Right renal pelvis (tissue), 4 donors: ENCODE measurements around the gene ACCSL. TPM values are rescaled to one million over a fixed set of nuclear protein-coding genes. Genes with fewer than 3 reads are reported as not detected.

ENCODE experiments used
- DNase-seq, 4 donors: peaks; one replicate each; pipeline ENCODE4 v3.0.0-alpha.2; 2013; ENCODE audit warnings: low read depth in 4 of 4, low spot score in 3 of 4, missing footprints in 1 of 4
- polyA plus RNA-seq, 4 donors: library from polyadenylated mRNA; unstranded; fragments of 120-200 nt; gene quantifications; one replicate each; pipeline ENCODE4 v1.2.1, GENCODE V29; 2013; ENCODE audit not compliant: insufficient read length in 4 of 4

The ACCSL gene
- polyA plus RNA-seq, 4 donors = 0.05 TPM; not detected in 3

DNA sequence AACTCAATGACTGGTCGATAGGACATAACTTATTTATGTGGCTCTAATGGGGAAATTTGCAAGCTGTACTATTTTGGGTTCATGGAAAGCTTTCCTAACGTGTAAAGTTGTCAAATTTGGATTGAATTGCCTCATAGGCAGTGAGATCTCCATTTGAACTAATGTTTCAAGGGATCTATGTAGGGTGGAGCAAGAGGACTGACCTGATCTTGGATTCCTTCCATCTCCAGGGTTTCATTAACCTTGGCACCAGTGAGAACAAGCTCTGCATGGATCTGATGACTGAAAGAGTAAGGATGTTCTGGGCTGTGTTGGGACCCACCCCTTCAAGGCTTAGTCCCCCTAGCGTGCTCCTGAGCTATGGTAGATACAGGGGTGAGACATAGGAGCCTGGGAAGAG lies 2.1 kb downstream of the ACCSL start:
- DNase-seq = no peak

DNA sequence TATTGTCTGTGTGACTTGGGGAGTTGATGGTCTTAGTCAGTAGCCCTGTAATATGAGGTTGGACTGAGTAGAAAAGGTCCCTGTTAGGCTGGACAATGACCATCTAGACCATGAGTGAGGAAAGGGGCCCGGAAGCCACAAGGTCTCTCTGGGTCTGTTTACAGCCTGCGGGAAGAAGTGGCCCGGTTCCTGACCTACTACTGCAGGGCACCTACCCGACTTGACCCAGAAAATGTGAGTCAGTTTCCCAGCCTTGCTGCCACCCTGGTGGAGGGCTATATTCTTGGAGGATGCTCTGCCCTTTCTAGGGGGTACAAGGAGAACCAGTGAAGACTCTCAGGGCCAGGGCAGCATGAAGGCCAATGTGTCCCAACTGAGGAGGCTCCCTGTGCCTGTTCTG lies 3.4 kb downstream of the ACCSL start:
- no peak for DNase-seq

DNA sequence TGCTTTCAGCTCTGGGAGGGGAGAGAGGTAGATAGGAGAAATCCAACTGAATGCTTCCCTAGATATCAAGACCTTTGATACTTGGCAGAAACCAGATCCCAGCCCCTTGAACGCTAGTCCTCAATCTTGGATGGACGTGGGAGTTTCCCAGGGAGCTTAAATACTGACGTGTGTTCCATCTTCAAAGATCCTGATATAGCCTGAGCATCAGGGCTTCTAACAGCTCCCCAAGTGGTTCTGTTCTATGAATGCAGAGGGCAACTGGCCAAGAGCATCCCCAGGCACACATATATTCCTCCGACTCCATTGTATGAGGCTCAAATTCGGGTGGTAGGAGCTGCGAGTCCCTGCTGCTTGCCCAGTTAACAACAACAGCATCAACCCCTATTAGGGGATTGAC lies 9.6 kb downstream of the ACCSL start:
- DNase-seq = no peak

DNA sequence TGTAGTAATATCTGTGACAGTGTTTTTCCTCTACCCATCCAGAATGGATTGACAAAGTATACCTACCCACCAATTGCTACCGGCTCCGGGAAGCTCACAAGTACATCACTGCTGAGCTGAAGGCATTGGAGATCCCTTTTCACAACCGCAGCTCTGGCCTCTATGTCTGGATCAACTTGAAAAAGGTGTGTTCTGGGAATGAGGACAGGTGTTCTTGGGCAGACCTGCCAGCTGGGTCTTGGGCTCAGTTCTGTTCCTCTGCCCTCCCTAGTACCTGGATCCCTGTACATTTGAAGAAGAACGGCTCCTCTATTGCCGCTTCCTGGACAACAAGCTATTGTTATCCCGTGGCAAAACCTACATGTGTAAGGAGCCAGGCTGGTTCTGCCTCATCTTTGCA lies 10.5 kb downstream of the ACCSL start:
- DNase-seq = no peak

DNA sequence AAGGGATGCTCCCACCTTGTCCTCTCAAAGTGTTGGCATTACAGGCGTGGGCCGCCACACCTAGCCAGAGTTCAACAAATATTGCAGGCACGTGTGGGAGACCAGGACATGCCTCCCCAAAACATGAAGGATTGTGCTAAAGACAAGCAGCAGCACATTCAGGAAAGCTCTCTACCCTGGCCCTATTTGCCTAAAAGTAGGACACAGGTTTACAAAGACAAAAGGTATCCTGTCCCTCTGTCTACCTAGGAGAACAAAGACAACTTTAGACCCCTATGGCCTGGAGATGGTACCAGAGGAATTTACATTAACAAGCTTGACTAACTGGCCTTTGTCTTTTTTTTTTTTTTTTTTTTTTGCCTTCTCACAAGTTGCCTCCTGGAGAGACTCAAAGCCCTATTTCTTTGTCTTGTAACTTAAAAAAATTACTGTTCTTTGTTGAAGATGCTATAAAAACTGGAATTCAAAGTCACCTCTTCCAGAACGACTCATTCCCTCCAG lies 17.4 kb downstream of the ACCSL start:
- DNase-seq = peak in 1 of 4 donors; percentile 5

DNA sequence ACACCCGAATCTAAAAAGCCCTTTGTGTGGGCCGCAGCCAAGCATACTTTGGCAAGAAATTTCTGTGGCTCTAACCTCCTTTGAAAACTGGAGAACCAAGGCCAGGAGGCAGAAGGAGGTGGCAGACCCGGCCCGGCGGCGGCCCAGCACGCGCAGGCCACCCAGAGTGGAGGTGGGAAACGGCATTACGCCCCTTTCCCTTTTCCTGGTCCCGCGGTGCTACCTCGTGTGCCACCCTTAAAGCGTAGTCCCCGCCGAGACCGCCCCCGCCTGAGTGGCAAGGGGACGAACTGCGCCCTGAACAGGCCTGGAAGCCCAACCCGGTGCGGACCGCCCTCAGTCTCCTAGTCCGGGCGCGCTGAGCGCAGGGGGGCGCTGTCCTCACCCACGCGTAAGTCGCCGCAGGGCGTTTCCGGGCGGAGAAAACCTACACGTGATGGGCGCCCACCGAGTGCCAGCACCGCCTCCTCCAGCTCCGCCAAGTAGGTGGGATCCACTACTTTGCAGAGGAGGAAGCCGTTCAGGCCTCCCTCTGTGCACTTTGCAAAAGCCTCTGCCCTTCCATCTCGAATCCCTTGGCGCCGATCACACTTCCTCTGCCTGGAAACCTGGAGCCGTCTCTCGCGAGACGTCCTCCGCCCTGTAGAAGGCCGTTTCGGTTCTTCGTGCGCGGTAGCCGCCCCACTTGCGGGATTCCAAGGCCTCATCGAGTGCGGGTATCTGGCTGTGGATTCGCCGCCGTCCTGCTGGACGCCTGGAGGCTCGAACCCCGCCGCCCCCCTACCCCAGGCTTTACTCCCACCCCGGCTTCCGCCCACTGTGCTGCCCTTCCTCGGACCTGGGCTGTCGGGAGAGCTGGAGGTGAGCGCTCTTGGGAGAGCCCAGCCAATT lies 18.3 kb downstream of the ACCSL start, which contains the start of gene ACCS:
ACCS (plus strand) TSS at position 430 of the 891 bp plus-strand sequence. CDS start 1,358 bp downstream, outside the sequence.
- peak; percentile 83 to 92 (median 87) for DNase-seq

DNA sequence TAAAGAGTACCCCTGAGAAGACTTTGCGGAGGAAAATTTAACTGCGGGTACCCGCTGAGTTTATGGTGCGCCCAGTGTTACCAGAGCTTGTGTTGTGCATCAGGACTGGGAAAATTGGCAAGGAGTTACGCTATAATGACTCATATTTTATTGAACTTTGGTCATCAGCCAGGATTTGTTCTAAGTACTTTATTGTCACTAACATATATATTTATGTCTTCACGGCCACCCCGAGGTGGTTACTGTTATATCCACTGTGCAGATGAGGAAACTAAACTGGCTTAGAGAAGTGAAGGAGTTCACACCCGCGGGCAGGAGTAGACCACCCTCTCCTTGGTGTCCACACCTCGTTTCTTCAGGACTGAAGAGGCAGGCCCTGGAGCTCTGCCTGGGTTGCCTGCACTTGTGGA lies 19.0 kb downstream of the ACCSL start:
- DNase-seq = peak in 2 of 4 donors; percentile 4 to 8

DNA sequence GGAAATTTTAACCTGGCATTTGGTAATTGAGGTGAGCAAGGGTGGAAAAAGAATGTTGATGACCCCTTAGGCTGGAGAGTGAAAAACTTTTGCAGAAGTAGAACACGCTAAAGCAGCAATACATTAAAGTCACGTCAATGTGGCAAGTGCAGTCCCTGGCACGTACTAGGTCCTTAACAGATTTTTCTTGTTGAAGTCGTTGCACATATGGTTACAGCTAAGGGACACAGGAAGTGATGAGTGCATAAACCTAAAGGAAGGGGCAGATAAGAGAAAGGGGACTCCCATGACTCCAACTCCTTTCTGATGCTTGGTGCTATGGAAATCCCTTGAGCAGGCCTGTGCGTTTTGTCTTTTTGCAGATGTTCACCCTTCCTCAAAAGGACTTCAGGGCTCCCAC lies 19.5 kb downstream of the ACCSL start:
- no peak for DNase-seq

DNA sequence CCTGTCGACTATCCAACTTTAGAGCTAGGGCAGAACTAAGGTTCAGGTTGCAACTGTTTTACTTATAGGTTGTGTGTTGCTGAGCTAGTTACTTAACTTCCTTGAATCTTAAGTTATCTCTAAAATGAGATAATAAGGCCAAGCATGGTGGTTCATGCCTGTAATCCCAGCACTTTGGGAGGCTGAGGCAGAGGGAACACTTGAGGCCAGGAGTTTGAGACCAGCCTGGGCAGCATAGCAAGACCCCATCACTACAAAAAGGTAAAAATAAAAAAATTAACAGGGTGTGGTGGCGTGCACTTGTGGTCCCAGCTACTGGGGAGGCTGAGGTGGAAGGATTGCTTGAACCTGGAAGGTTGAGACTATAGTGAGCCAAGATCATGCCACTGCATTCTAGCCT lies 20.4 kb downstream of the ACCSL start:
- DNase-seq = no peak

DNA sequence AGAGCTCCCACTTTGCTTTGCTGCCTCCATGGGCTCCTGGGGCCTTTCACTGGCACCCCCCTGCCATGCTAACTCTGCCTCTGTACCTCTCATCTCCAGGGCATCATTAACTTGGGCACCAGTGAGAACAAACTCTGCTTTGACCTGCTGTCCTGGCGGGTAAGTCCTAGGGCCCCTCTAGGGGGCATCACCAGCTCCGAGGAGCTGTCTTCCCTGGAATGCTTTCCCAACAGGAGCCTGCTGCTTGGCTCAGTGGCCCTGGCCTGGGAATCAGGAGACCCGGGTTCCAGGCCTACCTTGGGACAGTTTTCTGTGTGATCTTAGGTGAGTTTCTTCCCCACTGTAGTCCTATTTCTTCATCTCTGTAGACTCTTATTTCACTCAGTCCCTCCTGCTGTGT lies 23.4 kb downstream of the ACCSL start:
- DNase-seq = no peak

DNA sequence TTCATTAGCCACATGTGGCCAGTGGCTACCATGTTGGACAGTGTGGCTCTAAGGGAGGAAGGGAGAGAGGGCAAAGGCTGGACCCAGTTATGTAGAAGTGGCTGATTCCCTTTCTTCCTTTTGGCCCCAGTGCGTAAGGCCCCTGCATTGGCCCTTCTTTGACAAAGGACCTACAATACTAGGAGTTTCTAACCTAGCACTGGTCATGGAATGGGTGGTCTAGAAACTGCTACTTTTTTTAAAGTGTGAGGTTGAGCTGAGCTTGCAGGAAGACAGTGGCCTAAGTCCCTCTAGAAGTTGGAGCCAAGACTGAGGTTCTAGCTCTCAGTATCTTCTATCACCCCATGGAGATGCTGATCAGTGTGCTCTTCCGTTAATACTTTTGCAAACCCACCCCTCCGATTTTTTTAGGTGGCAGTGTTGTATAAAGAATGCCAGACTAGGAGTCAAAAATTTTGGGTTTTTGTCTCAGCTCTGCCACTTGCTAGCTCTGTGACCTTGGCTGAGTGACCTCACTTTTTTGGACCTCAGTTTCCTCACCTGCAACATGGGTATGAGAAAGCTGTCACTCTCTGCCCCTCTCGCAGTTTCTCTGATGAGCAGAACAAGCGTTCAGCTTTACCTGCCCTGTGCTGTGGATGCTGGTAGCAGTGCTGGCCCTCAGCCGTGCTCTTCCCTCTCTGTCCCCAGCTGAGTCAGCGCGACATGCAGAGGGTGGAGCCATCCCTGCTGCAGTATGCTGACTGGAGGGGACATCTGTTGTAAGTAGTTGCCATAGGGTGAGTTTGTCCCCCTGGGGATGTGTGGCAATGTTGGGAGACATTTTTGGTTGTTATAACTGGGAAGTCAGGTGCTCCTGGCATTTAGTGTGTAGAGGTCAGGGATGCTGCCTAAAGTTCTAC lies 25.2 kb downstream of the ACCSL start:
- no peak for DNase-seq

DNA sequence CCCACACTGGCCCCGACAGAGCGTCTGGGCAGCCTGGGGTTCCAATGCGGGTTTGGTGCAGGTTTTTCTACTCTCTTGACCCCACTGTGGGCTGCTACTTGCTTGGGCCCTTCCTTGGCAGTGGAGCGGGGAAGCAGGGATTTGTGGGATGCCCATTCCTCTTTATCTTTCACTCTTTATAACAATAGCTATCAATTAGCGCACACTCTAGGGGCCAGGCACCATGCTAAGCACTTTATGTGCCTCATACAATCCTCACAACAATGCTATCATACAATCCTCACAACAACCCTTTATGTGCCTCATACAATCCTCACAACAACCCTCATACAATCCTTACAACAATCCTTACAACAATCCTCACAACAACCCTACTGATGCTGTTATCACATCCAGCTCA lies 31.0 kb downstream of the ACCSL start:
- no peak for DNase-seq

DNA sequence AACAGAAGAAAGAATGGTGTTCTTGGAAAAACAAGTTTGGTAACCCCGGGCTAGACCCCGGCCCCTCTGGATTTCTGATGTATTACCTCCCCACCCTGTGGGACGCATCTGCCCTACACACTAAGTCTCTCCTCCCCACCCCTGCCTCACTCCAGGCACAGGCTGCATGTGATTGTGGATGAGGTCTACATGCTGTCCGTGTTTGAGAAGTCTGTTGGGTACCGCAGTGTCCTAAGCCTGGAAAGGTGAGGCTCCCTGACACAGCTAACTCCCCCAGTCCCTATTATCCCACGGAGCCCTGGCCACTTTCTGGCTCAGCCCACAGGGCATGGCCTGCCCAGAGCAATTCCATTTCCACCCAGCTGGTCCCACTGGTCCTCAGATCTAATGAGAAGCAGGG lies 31.6 kb downstream of the ACCSL start:
- DNase-seq = no peak

DNA sequence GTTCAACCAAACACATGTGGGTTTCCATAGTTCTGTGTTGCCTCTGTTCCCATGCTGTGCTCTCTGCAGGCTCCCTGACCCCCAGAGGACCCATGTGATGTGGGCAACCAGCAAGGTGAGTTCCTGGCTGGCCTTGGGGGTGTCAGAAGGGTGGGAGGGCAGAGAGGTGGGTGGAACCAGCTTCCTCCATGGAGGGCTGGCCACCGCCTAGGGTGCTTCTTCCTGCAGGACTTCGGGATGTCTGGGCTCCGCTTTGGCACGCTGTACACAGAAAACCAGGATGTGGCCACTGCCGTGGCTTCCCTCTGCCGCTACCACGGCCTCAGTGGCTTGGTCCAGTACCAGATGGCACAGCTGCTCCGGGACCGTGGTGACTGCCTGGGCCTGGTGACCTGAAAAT lies 33.2 kb downstream of the ACCSL start:
- DNase-seq = no peak

DNA sequence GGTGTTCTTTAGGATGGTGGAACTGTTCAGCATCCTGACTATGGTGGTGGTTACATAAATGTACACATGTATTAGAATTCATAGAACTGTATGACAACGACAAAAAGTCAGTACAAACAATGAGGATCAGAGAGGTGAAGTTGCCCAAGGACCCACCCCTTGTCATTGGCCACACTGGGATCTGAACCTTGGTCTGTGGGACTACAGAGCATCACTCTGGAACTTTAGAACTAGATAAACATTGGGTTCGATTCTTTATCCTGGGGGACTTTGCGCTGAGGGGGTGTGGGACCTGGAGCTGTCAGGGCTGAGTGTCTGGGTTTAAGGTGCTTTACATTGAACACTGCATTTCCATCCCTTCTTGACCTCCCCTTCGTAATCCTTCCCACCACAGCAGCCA lies 34.9 kb downstream of the ACCSL start:
- DNase-seq = no peak

DNA sequence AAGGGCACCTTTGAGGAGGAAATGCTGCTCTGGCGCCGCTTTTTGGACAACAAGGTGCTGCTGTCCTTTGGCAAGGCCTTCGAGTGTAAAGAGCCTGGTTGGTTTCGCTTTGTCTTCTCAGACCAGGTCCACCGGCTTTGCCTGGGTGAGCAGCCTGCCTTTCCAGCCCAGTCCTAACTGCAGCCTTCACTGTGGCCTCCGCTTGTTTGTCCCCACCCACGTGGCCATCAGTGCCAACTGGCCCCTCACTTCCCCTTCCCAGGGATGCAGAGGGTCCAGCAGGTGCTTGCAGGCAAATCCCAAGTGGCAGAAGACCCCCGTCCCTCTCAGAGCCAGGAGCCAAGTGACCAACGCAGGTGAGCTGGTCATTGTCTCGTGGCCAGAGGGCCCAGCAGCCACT lies 35.7 kb downstream of the ACCSL start:
- DNase-seq = no peak

DNA sequence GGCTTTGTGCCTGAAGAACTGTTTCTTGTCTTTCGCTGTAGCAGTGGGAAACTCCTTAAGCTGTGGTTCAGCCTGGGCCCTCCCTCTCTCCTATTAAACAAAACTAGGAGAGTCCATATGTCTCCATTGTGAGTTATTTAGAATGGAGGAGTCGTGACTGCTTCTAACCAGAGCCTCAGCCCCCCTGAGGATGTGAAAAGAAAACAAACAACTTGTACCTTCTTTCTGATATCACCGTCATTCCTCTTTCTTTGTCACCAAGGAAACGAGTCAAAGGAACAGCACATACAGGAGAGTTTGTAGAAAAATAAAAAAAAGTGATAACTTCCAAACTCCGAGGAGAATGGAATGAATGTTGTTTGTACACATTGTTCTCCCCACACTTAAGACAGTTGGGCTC lies 36.1 kb downstream of the ACCSL start:
- no peak for DNase-seq

DNA sequence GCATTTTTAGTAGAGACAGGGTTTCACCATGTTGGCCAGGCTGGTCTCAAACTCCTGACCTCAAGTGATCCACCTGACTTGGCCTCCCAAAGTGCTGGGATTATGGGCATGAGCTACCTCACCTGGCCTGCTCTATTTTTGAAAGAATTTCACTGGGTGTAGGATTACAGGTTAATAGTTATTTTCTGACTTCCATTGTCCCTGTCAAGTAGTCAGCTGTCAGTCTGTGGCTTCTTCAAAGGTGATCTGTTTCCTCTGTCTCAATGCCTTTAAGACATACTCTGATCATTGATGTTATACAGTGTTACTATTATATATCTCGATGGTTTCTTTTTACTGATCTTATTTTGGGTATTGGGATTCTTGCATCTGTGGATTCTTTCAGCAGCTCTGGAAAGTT lies 37.5 kb downstream of the ACCSL start:
- no peak for DNase-seq

DNA sequence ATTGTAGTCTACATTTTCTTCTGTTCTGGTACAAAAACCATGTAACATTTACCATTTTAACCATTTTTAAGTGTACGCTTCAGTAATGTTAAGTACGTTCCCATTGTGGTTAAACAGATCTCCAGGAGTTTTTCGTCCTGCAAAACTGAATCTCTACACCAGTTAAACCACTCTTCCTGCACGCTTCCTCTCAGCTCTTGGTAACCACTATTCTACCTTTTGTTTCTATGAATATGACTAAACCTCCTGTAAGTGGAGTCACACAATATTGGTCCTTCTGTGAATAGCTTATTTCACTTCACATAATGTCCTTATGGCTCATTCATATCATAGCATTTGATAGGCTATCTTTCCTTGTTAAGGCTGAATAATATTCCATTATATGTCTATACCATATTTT lies 40.6 kb downstream of the ACCSL start:
- no peak for DNase-seq

DNA sequence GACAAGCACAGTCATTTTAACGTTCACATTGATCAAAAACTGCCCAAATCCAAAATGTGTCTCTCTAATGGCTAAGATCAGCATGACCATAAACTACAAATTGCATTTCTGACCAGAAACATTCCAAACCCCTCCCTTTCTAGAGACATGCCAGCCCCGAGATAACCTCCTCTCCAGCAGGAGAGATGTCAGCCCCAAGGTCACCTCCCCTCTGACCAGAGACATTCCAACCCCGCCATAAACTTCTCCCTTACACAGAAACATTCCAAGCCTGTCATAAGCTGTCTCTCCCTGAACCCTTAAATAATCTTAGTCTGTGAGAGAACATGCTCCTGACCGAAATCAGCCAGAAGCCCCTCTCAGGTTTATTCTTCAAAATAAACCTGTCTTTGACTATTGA lies 41.1 kb downstream of the ACCSL start:
- DNase-seq = no peak

DNA sequence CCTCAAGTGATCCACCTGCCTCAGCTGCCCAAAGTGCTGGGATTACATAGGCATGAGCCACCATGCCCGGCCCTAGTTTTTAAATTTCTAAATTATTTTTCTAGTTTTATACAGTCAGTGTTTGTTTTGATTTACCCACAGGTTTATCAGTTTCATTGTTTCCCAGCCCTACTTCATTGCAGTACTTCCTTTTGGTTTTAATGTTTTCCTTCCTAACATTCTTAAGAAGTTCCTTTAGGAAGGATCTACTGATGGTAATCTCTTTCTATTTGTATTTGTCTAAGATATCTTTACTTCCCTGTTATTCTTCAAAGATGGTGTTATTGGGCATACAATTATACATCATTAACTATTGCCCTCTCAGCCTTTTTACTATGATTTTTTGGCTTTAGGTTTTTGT lies 42.8 kb downstream of the ACCSL start:
- DNase-seq = no peak
